Measurements from ENCODE around the gene CDC42SE2. TPM values are rescaled to one million over a fixed set of nuclear protein-coding genes. Genes with fewer than 3 reads are reported as not detected.
A peak's percentile ranks its signal among the peaks of the same experiment; 100 is the strongest.
"Not testable (repeated sequence)": the region's sequence is repeated elsewhere in the genome, so short reads cannot be mapped to it uniquely, and the experiment has no call there.

Gene CDC42SE2
- total and polyA plus RNA-seq, 2 donors = 18.6 to 45.5 TPM

DNA sequence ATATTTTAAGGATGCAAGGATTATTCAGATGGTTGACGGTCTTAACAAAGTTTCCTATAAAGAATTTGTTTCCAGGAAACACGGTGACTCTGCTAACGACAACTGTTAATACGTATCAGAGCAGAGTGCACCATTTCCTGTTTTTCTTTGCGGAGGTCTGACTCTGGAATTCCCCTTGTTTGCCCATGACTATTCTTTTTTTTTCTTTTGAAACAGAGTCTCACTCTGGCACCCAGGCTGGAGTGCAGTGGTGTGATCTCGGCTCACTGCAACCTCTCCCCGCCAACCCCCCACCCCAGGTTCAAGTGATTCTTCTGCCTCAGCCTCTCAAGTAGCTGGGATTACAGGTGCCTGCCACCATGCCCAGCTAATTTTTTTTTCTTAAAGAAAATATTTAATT is 115.9 kb downstream of the CDC42SE2 start:
- DNase-seq (ENCODE audit: extremely low spot score) = peak; percentile 36
- Histone ChIP-seq H3K4me3 (ENCODE audit: low read depth, low read length) (no peak overlapping the region), H3K36me3 (ENCODE audit: insufficient read depth) (no peaks in the 10 kb centered on the region), H3K27ac (ENCODE audit: low read depth) (peak overlapping the region; percentile 50), H3K4me1 (ENCODE audit: insufficient read depth) (peaks cover 1% of the 10 kb centered on the region)
- 69% methylated on average over 7 of the region's 7 CpGs for WGBS

- H3K4me3 ChIP-seq (ENCODE audit: low read depth, low read length); H3K36me3 ChIP-seq (ENCODE audit: insufficient read depth); H3K4me1 ChIP-seq (ENCODE audit: insufficient read depth); DNase-seq (ENCODE audit: extremely low spot score): not testable (repeated sequence)
- peak overlapping the region; percentile 50 for H3K27ac ChIP-seq (ENCODE audit: low read depth)
- WGBS = 83% methylated on average over 2 of the region's 2 CpGs
These were observed 116.4 kb downstream of the CDC42SE2 start for GRCh38 chr5:131380238-131380637.

DNA sequence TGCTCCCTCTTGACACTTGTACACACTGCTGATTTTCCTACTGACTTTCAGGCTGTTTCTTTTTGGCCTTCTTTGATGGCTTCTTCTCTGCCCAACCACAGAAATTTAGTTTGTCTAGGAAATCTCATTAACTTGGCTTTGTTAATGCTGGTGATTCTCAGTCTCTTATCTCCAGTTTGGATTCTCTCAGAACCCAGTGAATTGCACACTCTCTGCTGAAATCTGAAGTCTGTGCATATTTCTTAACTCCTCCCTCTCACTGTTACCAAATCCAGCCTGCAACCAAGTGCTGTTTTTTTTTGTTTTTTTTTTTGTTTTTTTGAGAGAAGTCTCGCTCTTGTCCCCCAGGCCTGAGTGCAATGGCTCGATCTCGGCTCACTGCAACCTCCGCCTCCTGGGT is 117.2 kb downstream of the CDC42SE2 start:
- no peak for DNase-seq (ENCODE audit: extremely low spot score)
- Histone ChIP-seq H3K36me3 (ENCODE audit: insufficient read depth) (peaks cover 2% of the 10 kb centered on the region), H3K4me3 (ENCODE audit: low read depth, low read length) (no peak overlapping the region), H3K4me1 (ENCODE audit: insufficient read depth) (peaks cover 1% of the 10 kb centered on the region), H3K27ac (ENCODE audit: low read depth) (no peak overlapping the region)
- 97% methylated on average over 4 of the region's 4 CpGs for WGBS

DNA sequence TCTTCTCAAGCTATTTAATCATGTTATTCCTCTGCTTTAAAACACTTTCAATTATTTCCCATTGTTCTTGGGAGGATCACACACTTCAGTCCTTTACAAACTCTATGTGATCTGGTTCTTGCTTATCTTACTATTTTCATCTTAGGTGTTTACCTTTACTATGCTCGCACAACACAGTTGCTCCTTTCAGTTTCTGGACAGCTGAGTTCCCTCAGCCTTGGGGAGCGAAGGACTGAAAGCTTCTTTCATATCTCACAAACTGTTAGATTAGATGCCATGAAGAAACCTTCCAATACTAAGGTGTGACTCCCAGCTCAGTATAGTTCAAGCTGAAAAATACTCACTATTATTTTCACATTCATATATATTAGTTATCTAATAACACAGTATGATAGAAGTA is 117.9 kb downstream of the CDC42SE2 start:
- no peak overlapping the region for H3K4me3 ChIP-seq (ENCODE audit: low read depth, low read length)
- H3K36me3 ChIP-seq (ENCODE audit: insufficient read depth) = peaks cover 2% of the 10 kb centered on the region
- no peak overlapping the region for H3K27ac ChIP-seq (ENCODE audit: low read depth)
- no peak for DNase-seq (ENCODE audit: extremely low spot score)
- peaks cover 3% of the 10 kb centered on the region for H3K4me1 ChIP-seq (ENCODE audit: insufficient read depth)
- 79% methylated on average over 2 of the region's 2 CpGs for WGBS

DNA sequence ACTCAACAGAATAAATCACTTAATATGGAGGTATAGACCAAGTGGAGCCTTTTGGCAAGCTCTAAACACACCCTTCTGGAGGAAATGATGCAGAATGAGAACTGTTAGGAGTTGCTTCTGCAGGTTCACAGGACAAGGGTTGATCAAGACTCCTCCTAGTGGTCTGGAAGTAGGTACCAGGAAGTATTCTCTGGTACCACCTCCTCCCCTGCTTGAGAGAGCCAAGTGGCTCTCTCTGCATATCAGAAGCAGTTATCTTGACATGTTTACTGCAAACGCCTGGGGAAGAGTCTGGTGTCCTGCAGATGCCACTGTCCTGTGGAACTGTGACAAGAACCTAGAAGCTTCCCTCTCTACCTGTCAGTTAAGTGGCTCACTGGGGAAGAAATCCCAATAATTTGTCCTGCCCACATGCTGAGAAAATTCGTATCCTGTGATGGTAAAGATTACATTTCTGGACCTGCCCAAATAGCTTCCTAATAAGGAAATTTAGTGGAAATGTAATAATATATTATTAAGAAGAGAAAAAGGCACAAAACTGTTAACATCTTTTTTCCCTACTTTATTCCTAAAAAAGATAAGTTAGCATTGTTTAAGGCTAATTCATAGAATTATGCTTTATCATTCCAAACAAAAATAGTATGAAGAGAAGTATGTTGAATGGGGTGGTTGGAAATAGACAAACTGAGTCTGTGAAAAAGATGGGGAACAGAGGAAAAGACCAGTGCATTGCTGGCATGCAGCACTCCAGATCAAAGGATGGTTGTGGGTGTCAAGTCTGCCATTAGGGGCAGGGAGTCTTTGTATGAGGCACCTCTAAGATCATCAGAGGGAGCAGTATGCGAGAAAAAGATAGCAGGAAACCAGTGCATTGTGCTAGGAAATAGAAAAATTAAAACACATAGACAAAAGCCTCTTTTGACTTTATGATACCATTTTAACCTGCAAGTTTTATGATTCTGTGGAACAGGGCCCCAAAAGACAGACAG is 118.8 kb downstream of the CDC42SE2 start:
- Histone ChIP-seq H3K4me1 (ENCODE audit: insufficient read depth) (peaks cover 3% of the 10 kb centered on the region), H3K36me3 (ENCODE audit: insufficient read depth) (peaks cover 2% of the 10 kb centered on the region), H3K27ac (ENCODE audit: low read depth) (no peak overlapping the region), H3K4me3 (ENCODE audit: low read depth, low read length) (no peak overlapping the region)
- 69% methylated on average over 3 of the region's 3 CpGs for WGBS
- DNase-seq (ENCODE audit: extremely low spot score) = no peak

DNA sequence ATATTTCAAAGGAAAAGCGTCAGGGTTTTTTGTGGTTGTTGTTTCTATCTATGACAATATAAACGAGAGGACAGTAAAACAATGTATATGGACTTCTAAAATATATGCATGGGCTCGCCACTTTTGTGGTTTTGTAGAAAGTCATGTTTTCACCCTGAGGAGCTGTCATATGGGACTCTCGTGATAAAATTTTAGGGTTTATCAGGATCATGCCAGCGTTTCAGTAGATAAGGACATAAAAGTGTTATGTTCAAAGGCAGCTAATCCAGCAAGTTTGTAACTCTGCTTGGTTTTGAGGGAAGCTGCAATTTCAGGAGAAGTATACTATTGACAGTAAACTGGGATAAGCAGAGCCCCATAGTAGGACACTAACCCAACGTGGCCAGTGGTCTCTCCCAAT is 120.3 kb downstream of the CDC42SE2 start:
- H3K36me3 ChIP-seq (ENCODE audit: insufficient read depth) = peaks cover 2% of the 10 kb centered on the region
- H3K4me1 ChIP-seq (ENCODE audit: insufficient read depth) = peaks cover 3% of the 10 kb centered on the region
- H3K27ac ChIP-seq (ENCODE audit: low read depth) = no peak overlapping the region
- WGBS = 74% methylated on average over 6 of the region's 6 CpGs
- no peak for DNase-seq (ENCODE audit: extremely low spot score)
- H3K4me3 ChIP-seq (ENCODE audit: low read depth, low read length) = no peak overlapping the region

GRCh38 chr5:131384616-131385214 is 120.9 kb downstream of the CDC42SE2 start:
- Histone ChIP-seq H3K36me3 (ENCODE audit: insufficient read depth) (peaks cover 2% of the 10 kb centered on the region), H3K4me1 (ENCODE audit: insufficient read depth) (peaks cover 3% of the 10 kb centered on the region), H3K27ac (ENCODE audit: low read depth) (no peak overlapping the region), H3K4me3 (ENCODE audit: low read depth, low read length) (no peak overlapping the region)
- no peak for DNase-seq (ENCODE audit: extremely low spot score)
- 95% methylated on average over 3 of the region's 3 CpGs for WGBS

GRCh38 chr5:131386124-131386523 is 122.3 kb downstream of the CDC42SE2 start:
- H3K36me3 ChIP-seq (ENCODE audit: insufficient read depth) = peaks cover 2% of the 10 kb centered on the region
- WGBS = 98% methylated on average over 3 of the region's 3 CpGs
- peaks cover 3% of the 10 kb centered on the region for H3K4me1 ChIP-seq (ENCODE audit: insufficient read depth)
- H3K27ac ChIP-seq (ENCODE audit: low read depth) = no peak overlapping the region
- DNase-seq (ENCODE audit: extremely low spot score) = no peak
- H3K4me3 ChIP-seq (ENCODE audit: low read depth, low read length) = no peak overlapping the region

GRCh38 chr5:131386779-131387178 is 122.9 kb downstream of the CDC42SE2 start:
- Histone ChIP-seq H3K27ac (ENCODE audit: low read depth) (no peak overlapping the region), H3K36me3 (ENCODE audit: insufficient read depth) (peaks cover 2% of the 10 kb centered on the region), H3K4me1 (ENCODE audit: insufficient read depth) (peaks cover 3% of the 10 kb centered on the region), H3K4me3 (ENCODE audit: low read depth, low read length) (no peak overlapping the region)
- WGBS = 35% methylated on average over 4 of the region's 4 CpGs
- DNase-seq (ENCODE audit: extremely low spot score) = no peak

DNA sequence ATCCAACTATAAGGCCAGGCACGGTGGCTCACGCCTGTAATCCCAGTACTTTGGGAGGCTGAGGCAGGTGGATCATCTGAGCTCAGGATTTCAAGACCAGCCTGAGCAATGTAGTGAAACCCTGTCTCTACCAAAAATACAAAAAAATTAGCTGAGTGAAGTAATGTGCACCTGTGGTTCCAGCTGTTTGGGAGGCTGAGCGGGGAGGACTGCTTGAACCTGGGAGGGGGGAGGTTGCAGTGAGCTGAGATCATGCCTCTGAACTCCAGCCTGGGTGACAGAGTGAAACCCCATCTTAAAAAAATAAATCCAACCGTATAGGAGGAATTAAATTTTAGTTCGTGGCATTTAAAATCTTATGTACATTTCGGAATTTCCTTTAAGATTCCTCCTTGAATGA is 123.4 kb downstream of the CDC42SE2 start:
- Histone ChIP-seq H3K36me3 (ENCODE audit: insufficient read depth) (peaks cover 2% of the 10 kb centered on the region), H3K4me3 (ENCODE audit: low read depth, low read length) (no peak overlapping the region), H3K27ac (ENCODE audit: low read depth) (no peak overlapping the region), H3K4me1 (ENCODE audit: insufficient read depth) (peaks cover 2% of the 10 kb centered on the region)
- whole genome bisulfite sequencing = 95% methylated on average over 6 of the region's 6 CpGs
- no peak for DNase-seq (ENCODE audit: extremely low spot score)

GRCh38 chr5:131389096-131389868 is 125.4 kb downstream of the CDC42SE2 start:
- Histone ChIP-seq H3K4me1 (ENCODE audit: insufficient read depth) (peaks cover 2% of the 10 kb centered on the region), H3K27ac (ENCODE audit: low read depth) (no peak overlapping the region), H3K4me3 (ENCODE audit: low read depth, low read length) (no peak overlapping the region), H3K36me3 (ENCODE audit: insufficient read depth) (peaks cover 2% of the 10 kb centered on the region)
- DNase-seq (ENCODE audit: extremely low spot score) = no peak
- WGBS = 91% methylated on average over 4 of the region's 4 CpGs

- 42% methylated on average over 1 of the region's 1 CpG for WGBS
- Histone ChIP-seq H3K36me3 (ENCODE audit: insufficient read depth) (peaks cover 2% of the 10 kb centered on the region), H3K4me1 (ENCODE audit: insufficient read depth) (peaks cover 2% of the 10 kb centered on the region), H3K27ac (ENCODE audit: low read depth) (no peak overlapping the region), H3K4me3 (ENCODE audit: low read depth, low read length) (no peak overlapping the region)
- no peak for DNase-seq (ENCODE audit: extremely low spot score)
These were observed 126.0 kb downstream of the CDC42SE2 start for GRCh38 chr5:131389869-131390265.

DNA sequence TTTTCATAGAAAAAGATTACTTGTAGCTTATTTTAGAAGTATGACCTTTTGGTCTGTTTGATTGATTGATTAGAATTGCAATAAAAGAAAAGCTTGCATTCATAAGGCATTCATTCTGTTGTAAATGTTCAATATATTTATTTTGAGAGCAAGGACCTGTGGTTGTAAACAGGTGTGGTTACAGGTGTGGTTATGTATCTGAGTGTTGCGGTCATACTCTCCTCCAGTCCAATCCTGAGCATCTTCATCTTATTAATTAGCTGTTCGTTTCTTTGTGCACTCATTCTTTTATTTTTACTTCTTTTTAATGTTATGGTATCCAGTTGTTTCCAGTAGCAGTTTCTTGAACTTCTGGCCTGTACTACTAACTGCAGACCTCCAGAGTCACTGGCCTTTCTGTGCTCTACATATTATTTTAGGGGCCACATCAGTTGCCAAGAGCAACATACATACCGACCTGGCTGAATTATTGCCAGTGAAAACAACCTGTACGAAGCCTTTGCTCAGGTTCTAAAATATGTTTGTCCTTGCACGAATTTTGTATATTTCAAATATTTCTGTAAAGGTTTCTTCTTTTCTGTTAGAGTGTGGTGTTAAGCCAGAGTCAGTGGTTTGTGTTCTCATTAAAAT is 128.7 kb downstream of the CDC42SE2 start:
- H3K4me1 ChIP-seq (ENCODE audit: insufficient read depth) = no peaks in the 10 kb centered on the region
- WGBS = 87% methylated on average over 5 of the region's 5 CpGs
- no peak overlapping the region for H3K27ac ChIP-seq (ENCODE audit: low read depth)
- no peak for DNase-seq (ENCODE audit: extremely low spot score)
- H3K36me3 ChIP-seq (ENCODE audit: insufficient read depth) = no peaks in the 10 kb centered on the region
- no peak overlapping the region for H3K4me3 ChIP-seq (ENCODE audit: low read depth, low read length)

Data from urinary bladder (tissue), 4 donors.